SJSA1 (cell line): Measurements from ENCODE around the gene VWA3B. TPM values are rescaled to one million over a fixed set of nuclear protein-coding genes. Genes with fewer than 3 reads are reported as not detected.

Source experiments
- DNase-seq, 2 experiments: peaks; one replicate each; pipeline ENCODE4 v3.0.0-alpha.2; 2015 to 2020; ENCODE audit warnings: low spot score in 2 of 2, low read depth in 1 of 2
- H3K27ac ChIP-seq: fragments of 250-450 bp; sonication (Bioruptor Pico); 2 replicates; pipeline ENCODE4 v1.5.1; 2020; ENCODE audit warnings: mild to moderate bottlenecking, moderate library complexity
- H3K27me3 ChIP-seq: fragments of 250-450 bp; sonication (Bioruptor Pico); replicated peaks from 2 replicates; pipeline ENCODE4 v1.5.1; 2020; ENCODE audit warnings: mild to moderate bottlenecking, moderate library complexity
- H3K36me3 ChIP-seq: fragments of 250-450 bp; sonication (Bioruptor Pico); 2 replicates; pipeline ENCODE4 v1.5.1; 2020; ENCODE audit warnings: mild to moderate bottlenecking
- H3K4me1 ChIP-seq: fragments of 250-450 bp; sonication (Bioruptor Pico); replicated peaks from 2 replicates; pipeline ENCODE4 v1.6.1; 2021; ENCODE audit warnings: mild to moderate bottlenecking
- H3K4me3 ChIP-seq: fragments of 250-450 bp; sonication (Bioruptor Pico); 2 replicates; pipeline ENCODE4 v1.5.1; 2020; ENCODE audit warnings: mild to moderate bottlenecking
- H3K9me3 ChIP-seq: fragments of 250-450 bp; sonication (Bioruptor Pico); replicated peaks from 2 replicates; pipeline ENCODE4 v1.5.1; 2020; ENCODE audit warnings: mild to moderate bottlenecking
- total RNA-seq: library from RNA; depleted of rRNA; stranded (reverse); fragments of >200 nt; shearing (Covaris generic); gene quantifications from 2 replicates; pipeline ENCODE4 v1.2.3, GENCODE V29; 2014; rRNA removed

The VWA3B gene
- total RNA-seq, 1 experiment from 2014 or later, result not detected

- H3K27me3 ChIP-seq, result peaks cover 47% of the 10 kb centered on the region
These were observed 263.4 kb downstream of the VWA3B start for GRCh38 chr2:98350411-98350810.

GRCh38 chr2:98355881-98356280 is 268.9 kb downstream of the VWA3B start:
- H3K27ac ChIP-seq, result no peak overlapping the region
- H3K9me3 ChIP-seq, result no peaks in the 10 kb centered on the region
- no peak for DNase-seq
- no peaks in the 10 kb centered on the region for H3K4me1 ChIP-seq
- no peak overlapping the region for H3K4me3 ChIP-seq
- no peaks in the 10 kb centered on the region for H3K36me3 ChIP-seq
- H3K27me3 ChIP-seq, result peaks cover 3% of the 10 kb centered on the region; the same call in 1 of the 2 replicates

More at GRCh38 chr2:98350411-98350810, 263.4 kb downstream of the VWA3B start:
- H3K27ac ChIP-seq, result no peak overlapping the region
- peaks cover 4% of the 10 kb centered on the region; the same call in 1 of the 2 replicates for H3K4me1 ChIP-seq
- H3K9me3 ChIP-seq, result no peaks in the 10 kb centered on the region
- no peak overlapping the region for H3K4me3 ChIP-seq
- no peaks in the 10 kb centered on the region for H3K36me3 ChIP-seq
- no peak for DNase-seq

GRCh38 chr2:98356729-98357128 is 269.8 kb downstream of the VWA3B start:
- DNase-seq, result no peak

GRCh38 chr2:98357849-98358248 is 270.9 kb downstream of the VWA3B start:
- Histone ChIP-seq H3K9me3 (no peaks in the 10 kb centered on the region), H3K4me1 (no peaks in the 10 kb centered on the region), H3K4me3 (no peak overlapping the region), H3K27me3 (no peaks in the 10 kb centered on the region), H3K27ac (no peak overlapping the region), H3K36me3 (no peaks in the 10 kb centered on the region)
- no peak for DNase-seq

More at GRCh38 chr2:98356729-98357128, 269.8 kb downstream of the VWA3B start:
- Histone ChIP-seq H3K27ac (no peak overlapping the region), H3K27me3 (0 out of 2 replicates have a peak, but pooled peaks cover 3% of the 10 kb centered on the region), H3K4me1 (no peaks in the 10 kb centered on the region), H3K4me3 (no peak overlapping the region), H3K9me3 (no peaks in the 10 kb centered on the region), H3K36me3 (no peaks in the 10 kb centered on the region)

GRCh38 chr2:98359986-98360385 is 273.0 kb downstream of the VWA3B start:
- Histone ChIP-seq H3K9me3 (no peaks in the 10 kb centered on the region), H3K4me3 (no peak overlapping the region), H3K36me3 (no peaks in the 10 kb centered on the region), H3K4me1 (no peaks in the 10 kb centered on the region), H3K27me3 (peaks cover 5% of the 10 kb centered on the region; the same call in 1 of the 2 replicates), H3K27ac (no peak overlapping the region)
- DNase-seq, result no peak

Other genes starting within 250 kb of the VWA3B start
- gene TMEM131, start 91.2 kb upstream of the VWA3B start, total RNA-seq, result 9.8 and 18.7 TPM in 2 replicates